ENCODE results near the gene PLXNA2. TPM values are rescaled to one million over a fixed set of nuclear protein-coding genes. Genes with fewer than 3 reads are reported as not detected.

Gene PLXNA2
- total and polyA plus RNA-seq, 2 of the 8 experiments (the other 6 are each of a cell fraction or from before 2014, with no cell fraction given), result 0.33 to 1.5 TPM

DNA sequence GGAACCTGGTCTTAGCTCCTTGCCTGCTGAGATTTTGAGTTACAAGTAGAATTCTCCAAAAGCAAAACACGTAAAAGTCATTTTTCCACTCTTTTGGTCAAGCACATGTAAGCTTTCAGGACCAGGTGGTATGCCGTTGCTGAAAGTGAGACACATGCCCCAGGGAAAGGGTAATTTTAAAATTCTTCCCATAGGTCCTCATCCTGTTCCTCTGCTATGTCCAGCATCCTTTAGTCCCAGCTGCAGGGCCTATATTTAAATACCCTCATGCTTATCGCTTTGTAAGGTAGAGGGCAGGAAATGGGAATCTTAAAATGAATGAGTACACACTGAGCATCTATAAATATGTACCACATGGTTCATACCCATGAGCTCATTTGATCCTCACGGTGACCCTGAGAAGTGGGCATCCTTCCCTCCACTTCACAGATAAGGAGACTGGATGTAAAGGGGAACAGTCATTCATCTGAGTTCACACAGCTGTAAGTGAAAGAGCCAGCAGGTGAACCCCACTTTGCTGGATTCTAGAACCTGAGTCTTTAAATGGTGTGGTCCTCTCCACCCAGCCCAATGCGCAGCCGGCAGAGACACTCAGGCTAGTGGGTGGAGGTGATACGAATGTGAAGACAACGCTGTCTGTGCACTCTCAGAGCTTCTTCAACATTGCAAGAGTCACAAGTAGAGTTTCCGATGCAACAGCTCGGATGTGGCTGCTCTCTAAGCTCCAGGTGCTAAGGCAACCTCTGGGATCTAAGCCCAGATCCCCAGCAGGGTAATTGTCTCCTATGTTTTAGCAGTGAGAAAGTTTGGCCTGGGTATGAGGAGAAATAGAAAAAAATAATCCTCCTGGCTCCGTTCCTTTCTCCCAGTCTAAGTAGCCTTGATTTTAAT lies 163.5 kb downstream of the PLXNA2 start:
- no peak overlapping the region for H2AFZ ChIP-seq (ENCODE audit: low read length)
- no peak overlapping the region for H3K14ac ChIP-seq (ENCODE audit: insufficient read length)
- DNase-seq (ENCODE audit: low read depth in 1 of 2, low spot score in 2 of 2) (no peak), FAIRE-seq (no peak)
- no peaks in the 10 kb centered on the region for H3K79me2 ChIP-seq (ENCODE audit: control insufficient read depth in 1 of 2, insufficient read depth in 2 of 2, low read length in 2 of 2)
- TF ChIP-seq, protein P1, sequence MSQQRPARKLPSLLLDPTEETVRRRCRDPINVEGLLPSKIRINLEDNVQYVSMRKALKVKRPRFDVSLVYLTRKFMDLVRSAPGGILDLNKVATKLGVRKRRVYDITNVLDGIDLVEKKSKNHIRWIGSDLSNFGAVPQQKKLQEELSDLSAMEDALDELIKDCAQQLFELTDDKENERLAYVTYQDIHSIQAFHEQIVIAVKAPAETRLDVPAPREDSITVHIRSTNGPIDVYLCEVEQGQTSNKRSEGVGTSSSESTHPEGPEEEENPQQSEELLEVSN (IDR thresholded peaks at IDR 0.05), result no peak
- TF ChIP-seq CREB1 (IDR thresholded peaks at IDR 0.05), result no peak
- TF ChIP-seq GTF2F1 (IDR thresholded peaks at IDR 0.05; ENCODE audit: borderline replicate concordance, low read depth, low read length), result no peak
- no peak for TF ChIP-seq CTBP2 (IDR thresholded peaks at IDR 0.05; ENCODE audit: borderline replicate concordance, insufficient read depth, insufficient read length, low read length)
- TF ChIP-seq SIRT6 (IDR thresholded peaks at IDR 0.05; ENCODE audit: low read length), result no peak
- TF ChIP-seq SAP30 (IDR thresholded peaks at IDR 0.05; ENCODE audit: insufficient read depth, insufficient replicate concordance, low read length), result no peak
- no peak for TF ChIP-seq NANOG (IDR thresholded peaks at IDR 0.05; ENCODE audit: insufficient read depth, low read depth, low read length, poor library complexity, severe bottlenecking)
- no peak for TF ChIP-seq CHD2 (IDR thresholded peaks at IDR 0.05; ENCODE audit: low read length)
- no peaks in the 10 kb centered on the region for H3K9me3 ChIP-seq (ENCODE audit: insufficient read depth in 2 of 2, low read depth in 1 of 2, low read length in 1 of 2)
- no peak overlapping the region for H3K9ac ChIP-seq (replicated peaks in 1 of 4; ENCODE audit: extremely low read depth in 1 of 4, low read depth in 3 of 4, low read length in 3 of 4)
- no peak overlapping the region for H4K8ac ChIP-seq (ENCODE audit: extremely low read depth, insufficient read depth, low read length)
- H4K20me1 ChIP-seq (replicated peaks in 1 of 2; ENCODE audit: control insufficient read depth in 1 of 2, insufficient read depth in 2 of 2, low read length in 2 of 2), result no peaks in the 10 kb centered on the region
- no peak overlapping the region for H3K56ac ChIP-seq (replicated peaks; ENCODE audit: insufficient read length, low read depth, low read length)
- no peak overlapping the region for H2BK15ac ChIP-seq (ENCODE audit: low read length)
- no peak overlapping the region for H3K4ac ChIP-seq (replicated peaks; ENCODE audit: insufficient read length, low read depth, low read length)
- H3K4me1 ChIP-seq (replicated peaks in 1 of 4; ENCODE audit: control insufficient read depth in 3 of 4, insufficient read depth in 4 of 4, low read length in 3 of 4), result peaks cover 4 to 15% (median 7%) of the 10 kb centered on the region in 4 experiments; a peak in 6 of 7 replicates
- H2BK5ac ChIP-seq (ENCODE audit: low read depth, low read length), result no peak overlapping the region
- H3K4me2 ChIP-seq (ENCODE audit: insufficient read depth in 1 of 2, low read depth in 2 of 2, low read length in 2 of 2), result no peak overlapping the region
- no peak overlapping the region for H2BK120ac ChIP-seq (replicated peaks; ENCODE audit: low read depth, low read length)
- 0 out of 2 replicates have a peak, but pooled peaks cover under 1% of the 10 kb centered on the region for H3K23me2 ChIP-seq (ENCODE audit: low read depth, low read length)
- no peak overlapping the region for H2AK5ac ChIP-seq (ENCODE audit: low read depth, low read length)
- no peak overlapping the region for H3K23ac ChIP-seq (ENCODE audit: insufficient read length)
- H3K4me3 ChIP-seq (ENCODE audit: extremely low read depth in 1 of 4, insufficient read depth in 2 of 4, low read depth in 3 of 4, low read length in 4 of 4), result no peak overlapping the region
- 95% methylated on average over 11 of the region's 11 CpGs; no CpG with 5 or more reads in 1 of the 2 experiments for WGBS, 2 experiments (ENCODE audit: extremely low coverage in 1 of 2, insufficient coverage in 1 of 2, insufficient read length in 1 of 2, insufficient replicate concordance in 2 of 2, low coverage in 1 of 2, low lambda C conversion rate in 2 of 2, missing lambda C conversion rate in 1 of 2)
- no peaks in the 10 kb centered on the region for H3K79me1 ChIP-seq (ENCODE audit: low read depth, low read length)
- no peak overlapping the region for H3K18ac ChIP-seq (ENCODE audit: extremely low read depth, low read length)
- H2BK20ac ChIP-seq (ENCODE audit: low read length), result no peak overlapping the region
- H4K91ac ChIP-seq (replicated peaks; ENCODE audit: insufficient read length, low read length), result no peak overlapping the region
- no peaks in the 10 kb centered on the region for H3K36me3 ChIP-seq (ENCODE audit: control insufficient read depth in 2 of 4, insufficient read depth in 4 of 4, low read length in 3 of 4)
- H3K27ac ChIP-seq (ENCODE audit: low read depth, low read length), result no peak overlapping the region
- H2BK12ac ChIP-seq (ENCODE audit: low read depth, low read length), result no peak overlapping the region
- ChIA-PET POLR2A (ENCODE audit: partially characterized antibody) (interaction anchor here (1.4 kb wide), 1 partner anchor 11 kb away, joined by 3 read pairs; no protein-coding TSS in a partner anchor), CTCF (ENCODE audit: partially characterized antibody) (interaction anchor here (0.6 to 8.7 kb wide), 25 partner anchors 9 to 213 kb away, joined by 3 to 94 read pairs (median 4); no protein-coding TSS in a partner anchor)
- H3K27me3 ChIP-seq (replicated peaks in 1 of 4; ENCODE audit: control insufficient read depth in 3 of 4, extremely low read depth in 1 of 4, insufficient read depth in 3 of 4, low read length in 3 of 4), result peaks cover 0 to 4% (median 0%) of the 10 kb centered on the region in 4 experiments; a peak in 3 of 7 replicates
- no peak overlapping the region for H4K5ac ChIP-seq (ENCODE audit: insufficient read length, low read depth, low read length)
